Naive thymus-derived CD4-positive, alpha-beta T cell (primary cell): ENCODE measurements around the gene CHD3. TPM values are rescaled to one million over a fixed set of nuclear protein-coding genes. Genes with fewer than 3 reads are reported as not detected.

ENCODE experiments used
- ATAC-seq: fragments of 150-1000 bp; cut with Tn5 transposase; 2 replicates; pipeline ENCODE4 v1.10.0; 2021; ENCODE audit warnings: mild to moderate bottlenecking, moderate library complexity
- CTCF ChIA-PET: fragments of 350-600 bp; sonication (Branson Sonifier 250); formaldehyde crosslinking; loops from one replicate; lab custom pipeline; 2021; ENCODE audit warnings: antibody characterized with exemption; lab: Charles Lee
- POLR2A ChIA-PET: fragments of 350-600 bp; sonication (Branson Sonifier 250); formaldehyde crosslinking; loops from one replicate; lab custom pipeline; 2021; ENCODE audit warnings: antibody characterized with exemption, inconsistent platforms; lab: Charles Lee
- DNase-seq, 9 donors: peaks; one replicate each; pipeline versions ENCODE4 v3.0.0 to v3.0.0-alpha.2; 2020 to 2022; ENCODE audit warnings: mixed read lengths in 1 of 9
- H3K27ac ChIP-seq: one replicate; pipeline ENCODE4 v1.7.0; 2013; ENCODE audit warnings: mild to moderate bottlenecking, low read depth, low read length, moderate library complexity
- H3K27me3 ChIP-seq, 2 donors: one replicate each; pipeline ENCODE4 v1.7.0; 2013; ENCODE audit warnings: low read length in 2 of 2, mild to moderate bottlenecking in 2 of 2, moderate library complexity in 2 of 2; ENCODE audit not compliant: control insufficient read depth in 2 of 2, insufficient read depth in 2 of 2
- H3K36me3 ChIP-seq, 3 experiments: 1 replicate in 2 of 3; 2 replicates in 1 of 3; pipeline ENCODE4 v1.7.0; 2013; ENCODE audit warnings: low read length in 3 of 3, mild to moderate bottlenecking in 3 of 3, moderate library complexity in 1 of 3; ENCODE audit not compliant: insufficient read depth in 3 of 3, control insufficient read depth in 2 of 3
- H3K4me1 ChIP-seq, 2 donors: one replicate each; pipeline ENCODE4 v1.7.0; 2013; ENCODE audit warnings: low read length in 2 of 2, mild to moderate bottlenecking in 2 of 2, moderate library complexity in 1 of 2; ENCODE audit not compliant: control insufficient read depth in 2 of 2, insufficient read depth in 2 of 2
- H3K4me3 ChIP-seq: 2 replicates; pipeline ENCODE4 v1.7.0; 2013; ENCODE audit warnings: mild to moderate bottlenecking, low read length
- H3K9me3 ChIP-seq, 3 experiments: 1 replicate in 2 of 3; 2 replicates in 1 of 3; pipeline ENCODE4 v1.7.0; 2013; ENCODE audit warnings: low read length in 3 of 3; ENCODE audit not compliant: control insufficient read depth in 2 of 3
- H3K27ac Mint-ChIP-seq, 9 donors: one replicate each; pipeline ENCODE4 v1.8.0; 2020 to 2022; ENCODE audit warnings: mixed read lengths in 9 of 9, mild to moderate bottlenecking in 8 of 9, moderate library complexity in 5 of 9, inconsistent platforms in 2 of 9
- H3K27me3 Mint-ChIP-seq, 5 donors: one replicate each; pipeline ENCODE4 v1.8.0; 2021 to 2022; ENCODE audit warnings: mixed read lengths in 5 of 5, mild to moderate bottlenecking in 1 of 5
- H3K36me3 Mint-ChIP-seq, 5 donors: one replicate each; pipeline ENCODE4 v1.8.0; 2020 to 2022; ENCODE audit warnings: mixed read lengths in 5 of 5, mild to moderate bottlenecking in 3 of 5, inconsistent platforms in 1 of 5
- H3K4me1 Mint-ChIP-seq, 7 donors: one replicate each; pipeline ENCODE4 v1.8.0; 2020 to 2022; ENCODE audit warnings: mixed read lengths in 7 of 7, mild to moderate bottlenecking in 3 of 7, inconsistent platforms in 1 of 7
- H3K4me3 Mint-ChIP-seq, 10 donors: one replicate each; pipeline ENCODE4 v1.8.0; 2020 to 2022; ENCODE audit warnings: mild to moderate bottlenecking in 10 of 10, mixed read lengths in 10 of 10, moderate library complexity in 6 of 10, inconsistent platforms in 2 of 10
- H3K9me3 Mint-ChIP-seq, 11 donors: one replicate each; pipeline ENCODE4 v1.8.0; 2020 to 2022; ENCODE audit warnings: mixed read lengths in 11 of 11, mild to moderate bottlenecking in 4 of 11, inconsistent platforms in 1 of 11, moderate library complexity in 1 of 11
- intact Hi-C, 2 donors: fragments of 100-400 bp; cut with micrococcal nuclease; formaldehyde crosslinking; loops; one replicate each; pipeline ENCODE4 v1.15.1; 2023
- polyA plus RNA-seq, 2 donors: library from polyadenylated mRNA; unstranded; fragments of 300-500 nt; fragmentation: Illumina TruSeq; gene quantifications; one replicate each; pipeline ENCODE4 v1.2.3, GENCODE V29; 2021
- total RNA-seq, 6 experiments: library from RNA in 5 of 6; stranded (reverse) in 5 of 6; gene quantifications; 1 replicate in 5 of 6; 2 replicates in 1 of 6; pipeline ENCODE4 v1.2.3 and lab custom pipeline; 2021 to 2026

CHD3 gene
- total and polyA plus RNA-seq, 7 experiments from 2014 or later = 12.7 to 417 (median 247) TPM

GRCh38 chr17:7848131-7848579 lies 40.4 kb upstream of the CHD3 start:
- Mint-ChIP-seq H3K9me3 (peaks cover 0 to 3% (median 0%) of the 10 kb centered on the region in 11 donors), H3K36me3 (peaks cover 0 to 3% (median 0%) of the 10 kb centered on the region in 5 donors), H3K27me3 (no peaks in the 10 kb centered on the region), H3K4me1 (peaks cover 0 to 34% (median 21%) of the 10 kb centered on the region in 7 donors), H3K4me3 (no peak overlapping the region), H3K27ac (peak overlapping the region in 1 of 9 donors; percentile 73)
- no peak for DNase-seq
- H3K27me3 ChIP-seq = no peaks in the 10 kb centered on the region
- H3K4me1 ChIP-seq = peaks cover 15 to 24% of the 10 kb centered on the region in 2 donors
- no peak overlapping the region for H3K27ac ChIP-seq
- no peak for ATAC-seq
- H3K4me3 ChIP-seq = no peak overlapping the region
- peaks cover 0 to 60% (median 5%) of the 10 kb centered on the region in 3 experiments for H3K36me3 ChIP-seq
- H3K9me3 ChIP-seq = no peaks in the 10 kb centered on the region
- intact Hi-C loops = loop anchor here in 1 of 2 donors (10.0 kb wide), 1 partner anchor 633 kb away; the partner anchor contains the start of genes ACADVL and DLG4
- CTCF ChIA-PET = no interaction called here
- POLR2A ChIA-PET = interaction anchor here (1.1 to 1.4 kb wide), 2 partner anchors 9 to 13 kb away, joined by 3 to 5 read pairs; partner anchors contain the start of gene NAA38

- Histone ChIP-seq H3K27ac (no peak overlapping the region), H3K27me3 (no peaks in the 10 kb centered on the region), H3K9me3 (no peaks in the 10 kb centered on the region), H3K36me3 (peaks cover 0 to 61% (median 5%) of the 10 kb centered on the region in 3 experiments), H3K4me3 (no peak overlapping the region), H3K4me1 (peaks cover 15 to 24% of the 10 kb centered on the region in 2 donors)
- Mint-ChIP-seq H3K4me3 (no peak overlapping the region), H3K9me3 (peaks cover 0 to 1% (median 0%) of the 10 kb centered on the region in 11 donors), H3K27ac (peak overlapping the region in 1 of 9 donors; percentile 92), H3K36me3 (peaks cover 0 to 3% (median 1%) of the 10 kb centered on the region in 5 donors), H3K4me1 (peaks cover 0 to 34% (median 21%) of the 10 kb centered on the region in 7 donors), H3K27me3 (no peaks in the 10 kb centered on the region)
- ATAC-seq (no peak), DNase-seq (no peak)
- intact Hi-C loops = loop anchor here in 1 of 2 donors (10.0 kb wide), 1 partner anchor 634 kb away; the partner anchor contains the start of genes ACADVL and DLG4
- ChIA-PET CTCF (interaction anchor here (3.7 kb wide), 1 partner anchor 15 kb away, joined by 43 read pairs; the partner anchor contains the start of gene KDM6B), POLR2A (interaction anchor here (1.1 to 5.5 kb wide), 3 partner anchors 8 to 14 kb away, joined by 5 to 89 read pairs (median 6); partner anchors contain the start of genes KDM6B and NAA38)
Observed at GRCh38 chr17:7848739-7849129, 39.9 kb upstream of the CHD3 start.

DNA sequence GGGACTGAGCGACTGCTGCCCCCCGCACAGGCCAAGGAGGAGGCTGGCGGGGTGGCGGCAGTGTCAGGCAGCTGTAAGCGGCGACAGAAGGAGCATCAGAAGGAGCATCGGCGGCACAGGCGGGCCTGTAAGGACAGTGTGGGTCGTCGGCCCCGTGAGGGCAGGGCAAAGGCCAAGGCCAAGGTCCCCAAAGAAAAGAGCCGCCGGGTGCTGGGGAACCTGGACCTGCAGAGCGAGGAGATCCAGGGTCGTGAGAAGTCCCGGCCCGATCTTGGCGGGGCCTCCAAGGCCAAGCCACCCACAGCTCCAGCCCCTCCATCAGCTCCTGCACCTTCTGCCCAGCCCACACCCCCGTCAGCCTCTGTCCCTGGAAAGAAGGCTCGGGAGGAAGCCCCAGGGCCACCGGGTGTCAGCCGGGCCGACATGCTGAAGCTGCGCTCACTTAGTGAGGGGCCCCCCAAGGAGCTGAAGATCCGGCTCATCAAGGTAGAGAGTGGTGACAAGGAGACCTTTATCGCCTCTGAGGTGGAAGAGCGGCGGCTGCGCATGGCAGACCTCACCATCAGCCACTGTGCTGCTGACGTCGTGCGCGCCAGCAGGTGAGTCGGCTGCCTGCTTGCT lies 39.3 kb upstream of the CHD3 start:
- no peaks in the 10 kb centered on the region for H3K9me3 Mint-ChIP-seq
- Histone ChIP-seq H3K4me3 (no peak overlapping the region), H3K27me3 (no peaks in the 10 kb centered on the region), H3K36me3 (peaks cover 0 to 61% (median 5%) of the 10 kb centered on the region in 3 experiments), H3K27ac (no peak overlapping the region), H3K9me3 (no peaks in the 10 kb centered on the region), H3K4me1 (peaks cover 15 to 24% of the 10 kb centered on the region in 2 donors)
- ChIA-PET CTCF (interaction anchor here (2.7 to 3.7 kb wide), 2 partner anchors 15 to 141 kb away, joined by 14 to 43 read pairs; partner anchors contain the start of gene KDM6B), POLR2A (interaction anchor here (2.3 to 5.5 kb wide), 2 partner anchors 9 to 15 kb away, joined by 6 to 89 read pairs; partner anchors contain the start of gene KDM6B)
- peaks cover 0 to 30% (median 21%) of the 10 kb centered on the region in 7 donors for H3K4me1 Mint-ChIP-seq
- H3K4me3 Mint-ChIP-seq = no peak overlapping the region
- H3K27me3 Mint-ChIP-seq = no peaks in the 10 kb centered on the region
- H3K36me3 Mint-ChIP-seq = peaks cover 0 to 4% (median 3%) of the 10 kb centered on the region in 5 donors
- DNase-seq (no peak), ATAC-seq (no peak)
- peak overlapping the region in 3 of 9 donors; percentile 67 to 92 (median 86) for H3K27ac Mint-ChIP-seq
- intact Hi-C loops = loop anchor here in 1 of 2 donors (10.0 kb wide), 1 partner anchor 634 kb away; the partner anchor contains the start of genes ACADVL and DLG4

- peaks cover 0 to 29% (median 21%) of the 10 kb centered on the region in 7 donors for H3K4me1 Mint-ChIP-seq
Observed at GRCh38 chr17:7849751-7850504, 38.7 kb upstream of the CHD3 start.

GRCh38 chr17:7850701-7851437 lies 37.7 kb upstream of the CHD3 start:
- ChIA-PET CTCF (interaction anchor here (0.6 to 3.7 kb wide), 12 partner anchors 8 to 191 kb away, joined by 3 to 43 read pairs (median 4); partner anchors contain the start of gene KDM6B), POLR2A (interaction anchor here (1.1 to 5.5 kb wide), 3 partner anchors 8 to 16 kb away, joined by 4 to 89 read pairs (median 6); partner anchors contain the start of gene KDM6B)
- Histone ChIP-seq H3K4me1 (peaks cover 12 to 23% of the 10 kb centered on the region in 2 donors), H3K27me3 (no peaks in the 10 kb centered on the region), H3K9me3 (no peaks in the 10 kb centered on the region), H3K27ac (peak overlapping the region; percentile 70), H3K4me3 (peak overlapping the region; percentile 51), H3K36me3 (peaks cover 0 to 54% (median 5%) of the 10 kb centered on the region in 3 experiments)
- intact Hi-C loops = loop anchor here (1.0 kb wide), 6 partner anchors 8 to 444 kb away; partner anchors contain the start of genes KDM6B (in 2 of the 2) and SLC25A35 (in 1 of the 2)
- Mint-ChIP-seq H3K27ac (peak overlapping the region in 7 of 9 donors; percentile 55 to 93 (median 90)), H3K36me3 (peaks cover 0 to 4% (median 3%) of the 10 kb centered on the region in 5 donors), H3K27me3 (no peaks in the 10 kb centered on the region), H3K4me3 (peak overlapping the region in 8 of 10 donors; percentile 30 to 85 (median 72)), H3K4me1 (peaks cover 0 to 26% (median 17%) of the 10 kb centered on the region in 7 donors), H3K9me3 (no peaks in the 10 kb centered on the region)
- peak in 1 of 9 donors; percentile 25 for DNase-seq
- peak; percentile 2 for ATAC-seq

More at GRCh38 chr17:7849751-7850504, 38.7 kb upstream of the CHD3 start:
- peak overlapping the region in 1 of 10 donors; percentile 14 for H3K4me3 Mint-ChIP-seq
- intact Hi-C loops = loop anchor here in 1 of 2 donors (10.0 kb wide), 1 partner anchor 635 kb away; the partner anchor contains the start of genes ACADVL and DLG4
- H3K4me1 ChIP-seq = peaks cover 15 to 20% of the 10 kb centered on the region in 2 donors
- H3K27ac ChIP-seq = peak overlapping the region; percentile 70
- H3K9me3 Mint-ChIP-seq = no peaks in the 10 kb centered on the region
- DNase-seq (no peak), ATAC-seq (no peak)
- H3K4me3 ChIP-seq = no peak overlapping the region
- ChIA-PET POLR2A (interaction anchor here (2.3 to 5.5 kb wide), 2 partner anchors 9 to 15 kb away, joined by 6 to 89 read pairs; partner anchors contain the start of gene KDM6B), CTCF (interaction anchor here (0.9 to 3.7 kb wide), 5 partner anchors 12 to 192 kb away, joined by 4 to 43 read pairs (median 7); partner anchors contain the start of gene KDM6B)
- H3K9me3 ChIP-seq = no peaks in the 10 kb centered on the region
- peak overlapping the region in 6 of 9 donors; percentile 56 to 93 (median 76) for H3K27ac Mint-ChIP-seq
- no peaks in the 10 kb centered on the region for H3K27me3 ChIP-seq
- no peaks in the 10 kb centered on the region for H3K27me3 Mint-ChIP-seq
- peaks cover 0 to 61% (median 5%) of the 10 kb centered on the region in 3 experiments for H3K36me3 ChIP-seq
- H3K36me3 Mint-ChIP-seq = peaks cover 0 to 4% (median 3%) of the 10 kb centered on the region in 5 donors
